Stimulated activated CD8-positive, alpha-beta memory T cell treated with anti-CD3 and anti-CD28 coated beads, Interleukin-4, amount 100 ng/mL, for 24 hours (primary cell): ENCODE results near the gene PTPRD.

Source experiments
- DNase-seq: peaks from one replicate; pipeline ENCODE4 v3.0.0-alpha.2; 2020; ENCODE audit warnings: low read depth

Gene PTPRD

DNA sequence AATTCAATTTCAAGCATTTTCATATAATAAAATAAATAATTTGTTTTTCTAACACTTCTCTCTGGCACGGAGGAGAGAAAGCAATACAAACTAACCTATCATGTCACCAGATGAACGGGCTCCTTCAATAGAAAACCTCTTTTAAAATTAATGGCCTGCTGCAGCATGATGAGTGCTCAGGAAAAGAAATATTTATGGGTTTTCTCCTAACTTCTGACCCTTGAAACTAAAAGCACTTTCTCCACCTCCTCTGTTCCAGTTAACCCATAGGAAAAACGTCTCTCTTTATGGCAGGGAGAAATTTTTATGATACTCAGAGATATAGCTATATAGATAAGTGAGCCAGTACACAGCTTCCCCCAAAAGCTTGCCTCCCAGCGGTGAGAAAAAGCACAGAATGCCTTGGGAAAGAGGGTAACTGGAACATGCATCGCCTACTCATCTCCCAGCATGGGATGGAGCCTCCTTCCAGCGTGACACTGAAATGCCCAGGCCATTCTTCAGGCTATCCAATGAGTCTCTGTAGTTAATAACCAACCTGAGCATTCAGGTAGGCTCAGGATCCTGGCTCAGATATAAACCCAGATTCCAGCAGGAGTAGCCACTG, 1850.2 kb downstream of the PTPRD start:
- DNase-seq: no peak

DNA sequence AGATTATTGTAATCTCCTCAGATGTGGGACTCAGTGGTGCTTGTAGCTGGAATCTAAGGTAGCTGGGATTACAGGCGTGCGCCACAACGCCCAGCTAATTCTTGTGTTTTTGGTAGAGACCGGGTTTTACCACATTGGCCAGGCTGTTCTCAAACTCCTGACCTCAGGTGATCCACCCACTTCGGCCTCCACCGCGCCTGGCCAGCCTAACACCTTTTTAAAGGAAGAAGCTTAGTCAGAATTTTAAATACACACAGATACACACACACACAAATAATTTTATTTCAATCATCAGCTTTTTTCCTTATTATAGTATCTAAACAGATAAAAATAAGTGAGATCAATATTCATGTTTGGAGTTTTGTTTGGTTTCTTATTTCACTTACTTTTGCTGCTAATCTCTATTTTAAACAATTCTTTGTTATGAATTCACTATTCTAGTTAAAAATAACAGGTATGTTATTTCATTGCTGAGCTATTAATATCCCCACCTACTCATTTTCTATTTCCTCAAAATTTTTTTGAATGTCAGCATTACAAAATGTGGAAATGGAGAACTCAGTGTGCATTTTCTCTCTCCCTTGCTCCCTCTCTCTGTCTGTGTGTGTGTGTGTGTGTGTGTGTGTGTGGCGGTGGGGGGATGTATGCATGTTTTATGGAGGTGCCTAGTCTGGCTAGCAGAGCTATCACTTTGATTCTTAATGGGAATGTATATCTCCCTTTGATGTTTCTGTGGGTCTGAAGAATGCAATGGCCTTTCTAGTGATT, 1852.6 kb downstream of the PTPRD start:
- DNase-seq: no peak

DNA sequence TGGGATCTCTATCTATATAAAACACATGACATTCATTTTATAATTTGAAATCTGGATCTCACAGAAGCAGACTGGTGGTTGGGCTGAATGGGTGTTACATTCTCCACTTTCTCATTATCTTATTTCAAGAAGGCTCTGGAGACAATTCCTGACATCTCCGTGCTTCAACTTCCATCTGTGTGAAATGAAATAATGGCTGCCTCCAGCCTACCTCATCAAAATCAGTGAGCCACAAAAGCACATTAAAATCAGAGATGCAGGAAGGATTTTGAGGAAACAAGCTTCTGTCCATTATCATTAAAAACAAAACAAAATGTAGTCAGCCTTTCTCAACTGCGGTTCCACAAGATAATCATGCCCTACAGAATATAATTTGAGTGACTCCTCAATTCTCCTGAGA, 1854.9 kb downstream of the PTPRD start:
- DNase-seq: no peak

DNA sequence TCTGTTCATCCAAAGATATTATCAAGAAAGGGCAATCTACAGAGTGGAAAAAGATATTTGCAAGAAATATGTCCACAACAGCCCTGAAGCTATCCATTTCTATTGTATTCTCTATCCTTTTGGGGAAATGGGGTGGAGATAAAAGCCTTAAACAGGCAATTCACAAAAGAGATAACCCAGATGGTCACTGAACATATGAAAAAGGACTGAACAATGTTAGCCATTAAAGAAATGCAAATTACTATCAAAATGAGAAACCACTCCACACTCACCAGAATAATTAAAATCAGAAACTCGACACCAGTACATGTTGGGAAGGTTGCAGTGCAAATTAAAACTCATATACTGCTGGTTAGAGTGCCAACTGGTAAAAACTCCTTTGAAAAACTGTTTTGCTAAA, 1858.1 kb downstream of the PTPRD start:
- no peak for DNase-seq

DNA sequence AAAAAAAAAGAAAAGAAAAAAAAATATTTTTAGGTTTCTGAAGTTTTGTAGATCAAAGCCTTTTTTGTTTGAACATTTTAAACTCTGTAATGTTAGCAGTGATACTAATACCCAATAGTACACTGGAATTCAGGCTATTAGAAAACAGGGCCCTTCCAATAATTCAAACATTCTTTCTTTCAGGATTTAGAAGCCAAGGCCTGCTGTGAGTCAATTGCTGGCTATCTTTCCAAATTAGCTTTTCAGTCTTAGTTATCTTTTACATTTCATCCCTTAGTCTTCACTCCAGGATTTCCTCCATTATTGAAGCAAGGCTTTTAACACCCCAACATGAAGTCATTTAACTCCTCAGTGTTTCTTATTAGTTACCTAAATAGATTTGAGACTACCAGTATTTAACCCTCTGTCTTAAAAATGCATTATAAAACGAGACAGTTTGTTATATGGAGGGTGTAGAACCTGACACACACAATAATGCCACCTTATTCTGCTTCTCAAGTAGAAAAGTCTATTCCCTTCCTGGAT, 1861.3 kb downstream of the PTPRD start:
- DNase-seq: no peak

DNA sequence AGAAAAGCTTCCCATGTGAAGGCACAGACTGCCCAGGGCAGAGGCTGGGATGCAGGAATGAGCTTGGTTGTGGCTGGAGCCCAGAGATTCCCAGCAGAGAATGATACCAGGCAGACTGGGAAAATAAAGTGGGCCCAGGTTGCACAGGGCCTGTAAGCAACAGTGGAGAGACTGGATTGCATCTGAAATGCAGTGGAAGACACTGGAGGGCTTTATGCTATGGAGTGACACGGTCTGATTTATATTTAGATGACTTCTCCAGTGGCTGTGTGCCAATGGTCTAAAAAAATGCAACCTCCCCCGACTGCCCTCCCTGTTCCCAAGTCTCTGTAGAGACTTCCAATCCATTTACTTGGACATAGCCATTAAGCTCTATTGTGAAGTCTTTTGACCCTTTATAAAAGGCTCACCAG, 1862.2 kb downstream of the PTPRD start:
- no peak for DNase-seq

DNA sequence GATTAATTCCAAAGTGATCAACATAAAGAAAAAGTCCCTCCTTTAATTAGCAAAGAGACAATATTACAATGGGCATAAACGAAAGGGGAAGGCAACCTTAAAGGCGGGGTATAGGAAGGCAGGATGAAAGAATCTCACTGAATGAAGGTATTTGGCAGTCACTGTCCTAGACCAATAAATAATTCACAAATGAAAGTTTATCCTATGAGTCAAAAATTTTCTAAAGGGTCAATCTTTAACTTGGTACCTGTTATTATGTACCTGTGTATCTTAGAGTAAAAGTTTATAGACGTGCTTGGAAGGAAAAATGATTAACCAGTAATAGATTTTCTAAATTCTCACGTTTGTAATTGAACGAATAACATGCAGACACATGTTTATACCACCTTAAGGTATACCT, 1867.5 kb downstream of the PTPRD start:
- no peak for DNase-seq

DNA sequence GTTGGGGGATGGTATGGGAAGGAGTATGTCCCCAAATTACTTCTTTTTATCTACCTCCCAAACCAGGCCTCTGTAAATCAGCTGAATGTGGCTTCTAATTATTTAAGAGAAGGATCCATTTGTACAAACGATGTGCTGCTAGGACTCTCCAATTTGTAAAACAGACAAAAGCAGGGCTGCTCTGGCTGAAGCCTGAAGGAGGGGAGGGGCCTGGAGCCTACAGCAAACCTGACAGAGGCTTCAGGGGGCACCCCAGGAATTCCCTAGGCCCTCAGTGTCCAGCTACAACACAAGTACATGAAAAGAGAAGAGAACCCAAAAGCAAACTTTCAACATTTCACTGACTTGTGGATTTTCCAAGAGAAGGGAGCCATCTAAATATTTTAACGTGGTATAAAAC, 1873.9 kb downstream of the PTPRD start:
- DNase-seq: no peak

DNA sequence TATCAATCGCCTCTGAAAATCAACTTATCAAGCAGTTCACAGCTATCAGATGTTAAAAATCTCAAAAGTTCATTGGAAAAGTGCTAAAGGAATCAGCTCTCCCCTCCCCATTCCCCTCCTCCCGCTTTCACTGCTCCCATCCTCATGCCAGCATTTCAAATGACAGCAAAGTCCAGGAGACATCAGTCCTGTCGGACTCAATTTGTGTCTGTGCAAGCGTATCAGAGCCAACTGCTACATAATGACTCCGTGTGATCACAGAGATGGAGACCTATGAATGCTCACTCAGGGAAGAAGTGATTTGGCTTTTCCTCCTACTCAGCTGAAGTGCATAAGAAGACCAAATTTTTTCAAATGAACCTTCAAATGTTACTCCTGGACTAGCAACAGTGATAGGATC, 1876.0 kb downstream of the PTPRD start:
- no peak for DNase-seq

DNA sequence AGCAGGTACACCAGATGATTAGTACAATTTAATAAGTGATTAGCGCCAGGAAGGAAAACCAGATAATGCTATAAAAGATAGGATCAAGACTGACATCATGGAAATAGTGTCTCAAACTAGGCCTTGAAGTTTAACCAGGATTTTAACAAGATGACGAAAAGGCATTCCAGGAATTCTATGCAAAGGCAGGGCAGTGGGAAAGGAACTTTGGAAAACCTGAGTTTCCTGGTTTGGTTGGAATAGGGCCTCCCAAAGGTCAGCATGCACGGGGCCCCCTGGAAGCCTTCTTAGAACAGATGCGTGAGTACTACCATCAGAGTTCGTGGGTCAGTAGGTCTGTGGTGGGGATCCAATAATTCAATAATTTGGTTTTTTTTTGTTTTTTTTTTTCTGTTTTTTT, 1878.0 kb downstream of the PTPRD start:
- no peak for DNase-seq

DNA sequence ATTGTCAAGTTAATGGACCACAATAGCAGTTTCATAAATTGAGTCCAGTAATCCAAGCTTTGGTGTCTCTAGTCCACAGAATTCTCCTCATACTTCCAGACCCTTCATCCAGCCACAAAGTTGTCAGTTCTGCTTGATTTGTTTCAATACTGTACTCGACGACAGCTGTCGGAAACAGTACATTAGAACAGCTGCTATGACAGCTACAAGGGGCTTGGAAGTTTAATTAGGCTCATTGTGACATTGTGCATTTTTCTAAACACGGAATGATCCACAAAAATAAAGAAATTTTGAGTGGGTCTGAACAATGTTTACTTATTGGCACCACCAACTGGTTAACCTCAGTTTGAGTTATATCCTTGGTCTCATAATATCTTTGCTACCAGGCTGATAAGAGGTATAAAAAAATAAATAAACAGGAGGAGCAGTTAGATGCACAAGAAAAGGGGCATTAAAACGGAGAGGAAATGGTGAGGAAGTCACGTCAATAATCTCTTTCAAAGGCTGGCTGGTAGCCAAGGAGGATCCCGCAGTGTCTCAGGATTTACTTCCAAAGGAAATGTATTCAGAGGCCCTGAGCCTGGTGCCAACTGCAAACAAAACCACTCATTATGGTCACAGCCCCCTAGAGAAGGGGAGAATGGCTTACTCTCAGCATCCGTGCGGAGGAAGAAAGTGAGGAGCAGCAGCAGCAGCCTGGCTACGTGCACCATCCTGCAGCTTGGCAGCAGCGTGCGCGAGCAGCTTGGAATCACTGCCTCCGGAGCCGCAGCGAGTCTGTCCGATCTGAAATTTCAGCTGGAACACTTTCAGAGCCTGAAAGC, 1879.5 kb downstream of the PTPRD start:
- no peak for DNase-seq

DNA sequence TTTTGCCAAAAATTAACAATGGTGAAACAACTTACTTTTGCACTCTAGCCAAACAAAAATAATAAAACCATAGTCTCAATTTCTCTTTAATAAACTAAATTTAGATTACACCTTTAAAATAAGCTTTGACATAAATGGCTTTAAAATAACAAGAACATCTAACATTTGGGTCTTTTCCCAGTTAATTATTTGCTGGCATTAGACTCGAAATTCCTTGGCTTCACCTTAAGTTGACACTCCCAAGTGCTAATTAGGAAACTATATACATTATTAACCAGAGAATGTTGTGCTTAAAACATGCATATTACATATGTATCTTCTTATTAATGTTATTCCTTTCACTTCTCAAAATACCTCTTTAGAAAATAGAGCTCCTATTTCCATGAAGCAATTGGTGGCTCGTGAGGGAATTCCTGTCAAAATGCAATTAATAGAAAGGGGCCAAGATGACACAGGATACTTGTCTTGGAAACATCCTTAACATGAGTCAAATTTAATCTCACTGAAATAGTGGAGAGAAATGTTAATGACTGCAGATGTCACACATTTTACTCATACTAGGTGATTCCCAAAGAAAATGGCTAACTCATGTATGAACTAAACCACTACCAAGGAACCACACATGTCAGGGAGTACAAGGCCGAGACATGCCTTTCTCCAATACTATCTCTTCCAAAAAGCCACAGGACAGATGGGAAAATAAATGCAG, 1880.3 kb downstream of the PTPRD start:
- DNase-seq: no peak

DNA sequence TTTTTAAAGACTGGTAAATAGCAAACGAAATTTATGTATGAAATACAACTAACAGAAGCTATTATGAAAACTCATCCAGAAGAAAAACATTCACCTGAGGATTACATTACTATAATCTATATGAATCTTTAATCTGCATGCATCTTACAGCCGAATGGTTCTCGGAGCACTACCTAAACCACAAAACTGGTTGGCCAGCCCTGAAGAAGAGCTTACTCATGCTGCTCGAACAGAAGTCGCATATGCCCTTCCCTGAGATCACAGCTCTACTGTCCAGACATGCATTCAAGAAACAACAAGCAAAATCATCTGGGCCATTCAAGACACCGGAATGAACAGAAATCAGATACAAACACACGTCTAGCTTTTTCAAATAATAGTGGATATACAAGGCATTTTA, 1882.2 kb downstream of the PTPRD start:
- DNase-seq: no peak

DNA sequence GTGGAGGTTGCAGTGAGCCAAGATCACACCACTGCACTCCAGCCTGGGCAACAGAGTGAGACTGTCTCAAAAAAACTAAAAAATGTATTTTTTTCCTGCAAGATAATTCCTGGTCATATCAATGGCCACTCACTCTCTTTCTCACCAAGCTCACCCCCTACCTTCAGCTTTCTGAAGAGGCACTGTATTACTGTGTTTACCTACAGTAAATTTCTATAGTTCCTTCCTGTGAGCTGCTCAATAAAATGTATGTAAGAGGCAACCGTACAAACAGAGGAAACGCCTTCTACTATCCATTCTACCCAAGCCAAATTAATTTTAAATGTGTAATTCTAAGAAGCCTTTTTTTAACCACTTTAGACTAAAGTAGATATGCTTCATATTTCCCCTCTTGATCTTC, 1883.9 kb downstream of the PTPRD start:
- no peak for DNase-seq

DNA sequence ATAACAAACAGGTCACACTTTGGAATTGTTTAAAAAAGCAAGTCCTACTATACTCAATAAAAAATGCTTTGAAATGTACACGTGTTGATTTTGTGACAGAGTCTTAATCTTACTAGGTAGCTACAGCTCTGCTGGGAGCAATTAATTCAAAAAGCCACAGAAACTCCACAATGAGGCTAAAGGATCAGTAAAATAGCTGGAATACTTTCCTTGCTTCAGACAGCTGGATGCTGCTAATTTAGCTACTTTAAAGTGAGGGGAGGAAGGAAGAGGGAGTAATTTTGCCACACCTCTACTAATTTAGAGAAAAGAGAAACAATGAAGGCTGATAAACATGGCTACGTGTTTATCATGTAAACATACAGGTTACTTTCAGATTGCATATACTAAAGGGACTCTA, 1885.6 kb downstream of the PTPRD start:
- DNase-seq: no peak

DNA sequence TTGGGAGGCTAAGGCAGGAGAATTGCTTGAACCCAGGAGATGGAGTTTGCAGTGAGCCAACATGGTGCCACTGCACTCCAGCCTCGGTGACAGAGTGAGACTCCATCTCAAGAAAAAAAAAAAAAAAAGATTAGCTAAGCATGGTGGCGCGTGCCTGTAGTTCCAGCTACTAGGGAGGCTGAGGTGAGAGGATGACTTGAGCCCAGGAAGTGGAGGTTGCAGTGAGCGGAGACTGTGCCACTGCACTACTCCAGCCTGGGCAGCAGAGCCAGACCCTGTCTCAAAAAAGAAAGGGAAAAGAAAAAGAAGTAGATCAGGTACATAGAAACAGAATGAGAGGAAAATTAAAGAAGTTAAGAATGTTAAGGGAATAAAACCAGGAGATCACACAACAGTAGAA, 1886.1 kb downstream of the PTPRD start:
- DNase-seq: no peak

DNA sequence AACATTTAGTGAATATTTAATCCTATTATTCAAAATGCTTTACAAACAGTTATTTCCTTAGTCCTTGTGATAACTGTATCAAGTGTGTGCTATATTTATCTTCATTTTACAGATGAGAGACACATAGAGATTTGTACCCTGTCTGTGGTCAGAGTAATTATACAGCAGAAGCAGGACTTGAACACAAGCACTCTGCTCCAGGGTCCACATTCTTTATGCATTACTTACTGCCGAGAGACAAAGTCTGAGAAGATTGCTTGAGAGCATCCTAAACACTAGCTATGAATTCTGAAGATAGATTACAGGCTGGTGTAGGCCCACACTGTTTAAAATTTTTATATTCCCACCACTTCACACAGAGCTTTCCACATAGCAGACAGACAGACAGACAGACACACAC, 1887.2 kb downstream of the PTPRD start:
- DNase-seq: no peak

DNA sequence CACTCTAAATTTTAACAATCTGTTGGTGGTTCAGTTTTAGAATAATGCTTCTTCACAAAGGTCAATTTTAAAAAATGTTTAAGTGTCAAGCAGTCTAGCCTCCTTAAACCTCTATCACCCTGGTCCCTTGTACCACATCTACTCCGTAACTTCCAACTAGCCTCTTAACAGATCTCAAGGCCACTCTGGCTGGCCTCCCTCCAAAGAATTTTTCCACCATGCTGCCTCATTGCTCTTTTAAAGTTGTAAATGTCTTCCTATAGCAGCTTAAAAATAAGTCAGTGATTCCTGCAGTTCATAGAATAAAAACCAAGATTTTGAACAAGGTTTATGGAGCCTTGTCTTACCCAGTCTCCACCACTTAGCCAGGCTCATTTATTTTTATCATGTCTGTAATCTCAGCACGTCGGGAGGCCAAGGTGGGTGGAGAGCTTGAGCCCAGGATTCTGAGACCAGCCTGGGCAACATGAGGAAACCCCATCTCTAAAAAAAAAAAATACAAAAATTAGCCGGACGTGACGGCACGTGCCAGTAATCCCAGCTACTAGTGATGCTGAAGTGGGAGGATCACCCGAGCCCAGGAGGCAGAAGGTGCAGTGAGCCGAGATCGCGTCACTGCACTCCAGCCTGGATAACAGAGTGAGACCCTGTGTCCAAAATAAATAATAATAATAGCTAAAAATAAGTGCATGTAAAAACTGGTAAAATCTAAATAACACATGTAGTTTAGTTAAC, 1888.4 kb downstream of the PTPRD start:
- no peak for DNase-seq

DNA sequence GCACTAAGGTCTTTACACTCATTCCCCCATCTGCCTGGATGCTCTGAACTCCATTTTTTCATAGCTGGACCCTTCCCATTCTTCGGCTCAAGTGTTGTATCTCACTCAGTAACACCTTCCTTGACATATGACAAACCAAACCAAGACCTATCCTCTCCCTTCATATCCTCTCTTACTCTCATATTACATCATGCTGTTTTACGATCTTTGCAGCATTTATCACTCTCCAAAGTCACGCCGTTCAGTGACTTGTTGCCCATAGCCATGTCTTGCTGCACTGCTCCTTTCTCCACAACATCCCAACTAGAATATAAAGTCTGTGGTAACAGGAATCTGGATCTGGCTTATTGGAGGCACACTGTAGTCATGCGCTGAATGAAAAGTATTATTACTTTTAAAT, 1889.6 kb downstream of the PTPRD start:
- no peak for DNase-seq

DNA sequence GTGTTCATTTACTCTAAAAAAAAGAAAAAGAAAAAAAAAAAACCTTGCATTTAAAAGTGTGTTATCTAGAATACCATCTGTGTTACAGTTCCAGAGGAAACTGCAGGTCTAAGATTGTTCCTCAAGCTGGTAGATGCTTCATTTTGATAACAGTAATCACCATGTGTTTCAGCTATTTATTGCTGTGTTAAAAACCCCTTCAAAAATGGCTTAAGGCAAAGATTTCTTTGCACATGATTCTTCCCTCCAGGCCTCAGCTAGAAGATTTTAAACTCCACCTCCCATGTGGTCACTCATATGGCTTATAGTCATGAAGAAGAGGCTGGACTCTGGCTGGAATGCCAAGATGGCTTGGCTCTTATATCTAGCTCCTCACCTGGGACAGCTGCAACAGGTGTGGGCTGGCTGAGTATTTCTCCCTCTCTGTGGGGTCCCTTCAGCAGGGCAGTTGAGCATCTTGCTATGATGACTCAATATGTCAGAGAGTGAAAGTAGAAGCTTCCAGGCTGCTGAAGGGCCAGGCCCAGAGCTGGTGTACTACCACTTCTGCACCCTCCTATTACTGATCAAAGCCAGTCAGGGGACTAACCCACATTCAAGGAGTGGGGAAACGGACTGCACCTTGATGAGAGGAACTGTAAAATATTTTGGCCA, 1892.8 kb downstream of the PTPRD start:
- no peak for DNase-seq

DNA sequence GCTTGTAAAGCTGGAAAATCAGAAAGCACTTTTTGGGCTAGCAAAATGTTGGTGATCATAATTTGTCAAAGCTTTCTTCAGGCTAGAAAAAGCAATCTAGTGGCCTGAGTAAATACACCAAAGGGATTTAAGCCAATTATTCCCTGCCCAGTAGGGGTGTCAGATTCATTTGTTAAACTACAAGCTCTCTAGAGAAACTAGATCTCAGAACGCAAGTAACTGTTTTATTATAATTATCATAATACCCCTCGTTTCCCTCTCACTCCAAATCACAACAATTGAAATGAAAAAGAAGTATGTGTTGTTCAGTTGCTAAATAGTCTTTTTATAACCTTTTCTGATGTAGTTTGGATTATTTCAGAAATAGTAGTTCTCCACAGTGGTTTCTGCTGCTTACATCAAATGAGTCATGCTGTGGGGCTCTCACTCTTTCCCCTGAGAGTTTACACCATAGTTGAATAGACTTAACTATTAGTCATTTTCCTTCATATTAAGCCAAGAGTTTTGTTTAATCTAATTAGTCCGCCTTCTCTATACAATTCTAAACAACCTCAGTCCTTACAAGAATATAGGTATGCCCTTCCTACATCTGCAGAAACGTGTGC, 1894.6 kb downstream of the PTPRD start:
- DNase-seq: no peak
